Measurements from ENCODE around the gene ZFP36. TPM values are rescaled to one million over a fixed set of nuclear protein-coding genes. Genes with fewer than 3 reads are reported as not detected.

Gene ZFP36
- total RNA-seq, 1 donor from 2014 or later, result 631 TPM

- intact Hi-C loops (cut with DNase I), result loop anchor here (5.0 to 10.0 kb wide), 2 partner anchors 43 to 135 kb away; partner anchors contain the start of gene EID2B
- Histone ChIP-seq H3K27ac (peak overlapping the region; percentile 97), H3K27me3 (no peaks in the 10 kb centered on the region), H3K9me3 (no peaks in the 10 kb centered on the region), H3K4me3 (no peak overlapping the region), H3K4me1 (peaks cover 60% of the 10 kb centered on the region), H3K36me3 (no peaks in the 10 kb centered on the region)
- DNase-seq (ENCODE audit: extremely low spot score in 2 of 2), result no peak
- TF ChIP-seq POLR2AphosphoS5 (IDR thresholded peaks at IDR 0.05; ENCODE audit: insufficient read depth in 1 of 2, low read depth in 1 of 2) (no peak), POLR2A (IDR thresholded peaks at IDR 0.05) (no peak), CTCF (IDR thresholded peaks at IDR 0.05) (no peak)
Measured at GRCh38 chr19:39399668-39400050, 7.0 kb upstream of the ZFP36 start.

DNA sequence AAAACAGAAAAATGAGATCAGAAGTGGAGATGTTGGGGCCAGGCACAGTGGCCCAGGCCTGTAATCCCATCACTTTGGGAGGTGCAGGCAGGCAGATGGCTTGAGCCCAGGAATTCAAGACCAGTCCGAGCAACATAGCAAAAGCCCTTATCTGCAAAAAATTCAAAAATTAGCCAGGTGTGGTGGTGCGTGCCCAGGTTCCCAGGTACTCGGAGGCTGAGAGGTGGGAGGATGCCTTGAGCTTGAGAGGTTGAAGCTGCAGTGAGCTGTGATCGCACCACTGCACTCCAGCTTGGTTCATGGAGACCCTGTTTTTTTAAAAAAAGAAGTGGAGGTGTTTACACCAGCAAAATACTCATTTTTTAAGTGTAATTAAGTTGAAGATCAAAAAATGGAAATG, 6.6 kb upstream of the ZFP36 start:
- no peak for DNase-seq (ENCODE audit: extremely low spot score in 2 of 2)
- no peaks in the 10 kb centered on the region for H3K9me3 ChIP-seq
- no peak overlapping the region for H3K4me3 ChIP-seq
- no peak for TF ChIP-seq POLR2AphosphoS5 (IDR thresholded peaks at IDR 0.05; ENCODE audit: insufficient read depth in 1 of 2, low read depth in 1 of 2)
- TF ChIP-seq CTCF (IDR thresholded peaks at IDR 0.05), result no peak
- no peak for TF ChIP-seq POLR2A (IDR thresholded peaks at IDR 0.05)
- no peaks in the 10 kb centered on the region for H3K36me3 ChIP-seq
- intact Hi-C loops (cut with DNase I), result no loop called here
- H3K4me1 ChIP-seq, result peaks cover 64% of the 10 kb centered on the region
- H3K27me3 ChIP-seq, result no peaks in the 10 kb centered on the region
- peak overlapping the region; percentile 97 for H3K27ac ChIP-seq

DNA sequence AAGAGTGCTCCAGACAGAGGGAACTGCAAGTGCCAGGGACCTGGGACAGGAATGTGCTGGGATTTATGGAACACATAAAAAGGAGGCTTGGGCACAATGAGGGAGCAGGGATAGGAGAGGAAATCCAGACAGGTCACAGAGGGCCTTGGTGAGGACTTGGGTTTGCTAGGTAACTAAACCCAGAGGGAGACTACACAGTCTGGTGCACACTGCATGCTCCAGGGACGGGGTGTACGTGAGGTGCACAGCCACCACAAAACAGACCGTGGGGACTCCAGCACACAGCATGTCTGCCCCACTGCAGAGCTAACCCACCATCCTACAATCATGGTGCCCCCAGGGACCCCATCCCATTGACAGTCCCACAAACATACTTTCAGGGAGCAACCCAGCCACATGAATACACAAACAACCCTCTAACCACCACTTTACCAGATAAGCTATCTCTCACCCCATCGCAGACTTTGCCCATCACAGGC, 5.5 kb upstream of the ZFP36 start:
- Histone ChIP-seq H3K27ac (peak overlapping the region; percentile 100), H3K4me1 (peaks cover 74% of the 10 kb centered on the region), H3K36me3 (no peaks in the 10 kb centered on the region), H3K9me3 (no peaks in the 10 kb centered on the region), H3K4me3 (no peak overlapping the region), H3K27me3 (no peaks in the 10 kb centered on the region)
- intact Hi-C loops (cut with DNase I), result no loop called here
- no peak for DNase-seq (ENCODE audit: extremely low spot score in 2 of 2)
- no peak for TF ChIP-seq POLR2A (IDR thresholded peaks at IDR 0.05)
- no peak for TF ChIP-seq CTCF (IDR thresholded peaks at IDR 0.05)
- TF ChIP-seq POLR2AphosphoS5 (IDR thresholded peaks at IDR 0.05; ENCODE audit: insufficient read depth in 1 of 2, low read depth in 1 of 2), result no peak

- peak in 1 of 2 donors; percentile 93 for DNase-seq (ENCODE audit: extremely low spot score in 2 of 2)
- Histone ChIP-seq H3K9me3 (no peaks in the 10 kb centered on the region), H3K4me3 (peak overlapping the region; percentile 62 to 68), H3K36me3 (no peaks in the 10 kb centered on the region), H3K27ac (peak overlapping the region; percentile 100), H3K4me1 (peaks cover 74% of the 10 kb centered on the region), H3K27me3 (no peaks in the 10 kb centered on the region)
- TF ChIP-seq CTCF (IDR thresholded peaks at IDR 0.05) (peak in 1 of 3 experiments; percentile 8), POLR2AphosphoS5 (IDR thresholded peaks at IDR 0.05; ENCODE audit: insufficient read depth in 1 of 2, low read depth in 1 of 2) (peak in 1 of 2 donors; percentile 61), POLR2A (IDR thresholded peaks at IDR 0.05) (peak in 1 of 2 donors; percentile 15)
- intact Hi-C loops (cut with DNase I), result no loop called here
Measured at GRCh38 chr19:39401549-39402345, 4.9 kb upstream of the ZFP36 start.

Measured in vagina (tissue), 2 donors.